Breast epithelium (tissue), 3 donors: Measurements from ENCODE around the gene FAM78A.

Experiments used
- POLR2A ChIP-seq: fragments of 450-650 bp; IDR thresholded peaks from one replicate; pipeline ENCODE4 v1.6.1; 2016; ENCODE audit warnings: antibody characterized with exemption, mild to moderate bottlenecking, moderate library complexity
- POLR2AphosphoS5 ChIP-seq, 3 donors: sonication (generic); formaldehyde crosslinking; IDR thresholded peaks; one replicate each; pipeline ENCODE4 v1.6.1; 2017; ENCODE audit warnings: antibody characterized with exemption in 3 of 3
- TF ChIP-seq, protein P1 (sequence below), 3 donors: fragments of 450-650 bp; IDR thresholded peaks; one replicate each; pipeline ENCODE4 v1.5.1; 2016 to 2017; ENCODE audit warnings: antibody characterized with exemption in 3 of 3, mild to moderate bottlenecking in 3 of 3, moderate library complexity in 3 of 3

DNA sequence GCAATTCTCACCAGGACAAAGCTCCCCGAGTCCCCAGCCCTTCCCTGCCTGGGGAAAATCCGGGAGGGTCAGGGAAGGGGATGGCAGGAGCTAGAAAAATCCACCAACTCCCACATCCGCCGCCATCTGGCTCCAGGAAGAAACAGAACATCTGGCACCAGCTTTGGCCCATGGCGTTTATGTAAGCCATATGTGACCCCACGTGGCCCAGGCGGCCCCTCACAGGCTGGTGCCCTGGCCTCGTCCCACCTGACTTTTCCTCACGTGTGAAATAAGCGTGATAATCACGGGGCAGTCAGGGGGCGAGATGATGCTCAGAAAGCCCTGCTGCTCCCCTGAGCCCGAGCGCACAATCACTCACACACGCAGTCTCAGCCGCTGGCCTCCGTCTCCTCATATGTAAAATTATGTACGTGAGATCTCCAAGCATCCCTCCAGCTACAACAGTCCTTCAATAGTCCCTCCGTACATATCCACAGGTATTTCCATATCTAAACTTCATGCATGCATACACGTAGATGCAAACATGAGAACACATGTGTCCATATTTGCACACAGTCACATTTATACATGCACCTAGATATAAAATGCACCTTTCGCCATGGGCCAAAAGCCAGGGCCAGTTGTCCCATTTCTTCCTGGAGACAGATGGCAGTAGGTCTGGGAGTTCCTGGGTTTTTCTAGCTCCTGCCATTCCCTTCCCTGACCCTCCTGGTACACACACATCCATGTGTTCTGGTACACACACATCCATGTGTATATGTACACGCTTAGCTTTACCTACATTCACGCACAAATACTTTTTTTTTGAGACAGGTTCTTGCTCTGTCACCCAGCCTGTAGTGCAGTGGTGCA, 42.1 kb upstream of the FAM78A start:
- TF ChIP-seq, protein P1, sequence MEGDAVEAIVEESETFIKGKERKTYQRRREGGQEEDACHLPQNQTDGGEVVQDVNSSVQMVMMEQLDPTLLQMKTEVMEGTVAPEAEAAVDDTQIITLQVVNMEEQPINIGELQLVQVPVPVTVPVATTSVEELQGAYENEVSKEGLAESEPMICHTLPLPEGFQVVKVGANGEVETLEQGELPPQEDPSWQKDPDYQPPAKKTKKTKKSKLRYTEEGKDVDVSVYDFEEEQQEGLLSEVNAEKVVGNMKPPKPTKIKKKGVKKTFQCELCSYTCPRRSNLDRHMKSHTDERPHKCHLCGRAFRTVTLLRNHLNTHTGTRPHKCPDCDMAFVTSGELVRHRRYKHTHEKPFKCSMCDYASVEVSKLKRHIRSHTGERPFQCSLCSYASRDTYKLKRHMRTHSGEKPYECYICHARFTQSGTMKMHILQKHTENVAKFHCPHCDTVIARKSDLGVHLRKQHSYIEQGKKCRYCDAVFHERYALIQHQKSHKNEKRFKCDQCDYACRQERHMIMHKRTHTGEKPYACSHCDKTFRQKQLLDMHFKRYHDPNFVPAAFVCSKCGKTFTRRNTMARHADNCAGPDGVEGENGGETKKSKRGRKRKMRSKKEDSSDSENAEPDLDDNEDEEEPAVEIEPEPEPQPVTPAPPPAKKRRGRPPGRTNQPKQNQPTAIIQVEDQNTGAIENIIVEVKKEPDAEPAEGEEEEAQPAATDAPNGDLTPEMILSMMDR (IDR thresholded peaks at IDR 0.05), result no peak
- no peak for TF ChIP-seq POLR2AphosphoS5 (IDR thresholded peaks at IDR 0.05)
- TF ChIP-seq POLR2A, result no peak
